ENCODE measurements around the gene ZSWIM8.
"Not testable (repeated sequence)": the region's sequence is repeated elsewhere in the genome, so short reads cannot be mapped to it uniquely, and the experiment has no call there.

- TF ChIP-seq CTCF, POLR2A (IDR thresholded peaks at IDR 0.05): not testable (repeated sequence)
Measured at GRCh38 chr10:73795491-73795890, 10.1 kb downstream of the ZSWIM8 start.
